HG03469 (cell line): ENCODE results near the gene PDSS2.
A peak's percentile ranks its signal among the peaks of the same experiment; 100 is the strongest.
"Not testable (repeated sequence)": the region's sequence is repeated elsewhere in the genome, so short reads cannot be mapped to it uniquely, and the experiment has no call there.

Experiments used
- ATAC-seq: cut with Tn5 transposase; IDR thresholded peaks from one replicate; pipeline ENCODE4 v1.9.1; 2021; ENCODE audit warnings: mild to moderate bottlenecking, moderate library complexity, moderate number of reproducible peaks; ENCODE audit not compliant: unreplicated experiment

The PDSS2 gene

DNA sequence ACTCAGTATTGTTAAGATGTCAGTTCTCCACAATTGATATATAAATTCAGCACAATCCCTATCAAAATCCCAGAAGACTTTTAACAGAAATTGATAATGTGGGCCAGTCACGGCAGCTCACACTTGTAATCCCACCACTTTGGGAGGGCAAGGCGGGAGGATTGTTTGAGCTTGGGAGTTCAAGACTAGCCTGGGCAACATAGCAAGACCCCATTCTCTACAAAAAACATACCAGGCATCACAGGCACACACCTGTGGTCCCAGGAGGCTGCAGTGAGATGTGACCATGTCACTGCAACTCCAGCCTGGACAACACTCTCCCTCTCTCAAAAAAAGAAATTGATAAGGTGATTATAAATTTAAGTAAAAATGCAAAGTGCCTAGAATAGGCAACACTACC lies 90.9 kb downstream of the PDSS2 start:
- no peak for ATAC-seq

GRCh38 chr6:107364173-107364572 lies 95.2 kb downstream of the PDSS2 start:
- ATAC-seq: not testable (repeated sequence)

DNA sequence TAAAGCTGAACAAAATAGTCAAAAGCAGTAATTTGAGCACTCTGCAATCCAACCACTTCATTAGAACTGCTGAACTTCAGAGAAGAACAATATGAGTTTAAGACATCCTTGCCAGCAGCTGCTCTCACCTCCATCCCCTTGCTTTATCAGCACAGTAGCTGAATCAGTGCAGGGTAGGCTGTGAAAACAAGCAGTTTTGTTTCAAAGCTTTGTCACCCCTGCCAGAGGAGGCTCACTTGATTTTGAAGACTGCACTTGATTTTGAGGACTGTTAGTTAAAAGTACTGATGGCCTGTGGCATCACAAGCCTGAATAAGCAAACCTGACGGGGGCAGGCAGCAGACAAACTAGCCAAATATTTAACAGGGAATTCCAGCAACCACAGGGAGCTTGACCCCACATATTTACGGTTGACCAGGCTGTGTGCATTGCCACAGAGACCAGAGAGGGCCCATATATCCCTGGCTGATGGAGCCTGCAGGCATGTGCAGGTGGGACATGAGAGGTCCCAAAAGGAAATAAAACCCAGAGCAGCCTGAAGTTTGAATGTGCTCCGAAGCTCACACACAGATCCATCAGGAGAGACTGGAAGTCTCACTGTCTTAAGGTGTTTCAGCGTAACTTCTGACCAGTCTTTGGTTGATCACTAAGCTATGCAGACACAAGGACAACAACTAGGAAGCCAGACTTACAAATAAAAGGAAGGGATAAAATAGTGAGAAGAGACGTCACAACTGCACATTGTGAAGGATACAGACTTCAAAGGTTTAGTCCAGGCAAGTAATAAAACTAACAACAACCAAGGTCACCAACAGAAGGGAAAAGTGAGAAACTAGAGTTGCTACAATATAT lies 97.4 kb downstream of the PDSS2 start:
- no peak for ATAC-seq

DNA sequence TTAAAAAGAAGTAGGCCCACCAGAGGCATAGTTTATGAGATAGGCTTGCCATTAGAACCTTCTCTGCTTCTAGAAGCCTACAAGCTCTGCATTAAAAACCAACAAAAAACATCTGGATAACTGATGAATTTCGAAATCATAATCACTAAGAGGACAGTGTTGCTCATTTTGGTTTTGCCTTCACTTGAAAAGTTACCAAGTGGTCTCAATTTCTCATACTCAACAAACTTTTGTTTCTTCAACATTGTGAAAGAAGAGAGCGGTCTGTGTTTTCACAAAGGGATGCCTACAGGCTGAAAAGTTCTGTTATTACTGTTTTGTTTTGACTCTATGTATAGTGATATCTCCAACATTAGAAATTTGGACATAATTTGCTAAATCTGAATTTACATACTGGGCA lies 98.9 kb downstream of the PDSS2 start:
- ATAC-seq: no peak

DNA sequence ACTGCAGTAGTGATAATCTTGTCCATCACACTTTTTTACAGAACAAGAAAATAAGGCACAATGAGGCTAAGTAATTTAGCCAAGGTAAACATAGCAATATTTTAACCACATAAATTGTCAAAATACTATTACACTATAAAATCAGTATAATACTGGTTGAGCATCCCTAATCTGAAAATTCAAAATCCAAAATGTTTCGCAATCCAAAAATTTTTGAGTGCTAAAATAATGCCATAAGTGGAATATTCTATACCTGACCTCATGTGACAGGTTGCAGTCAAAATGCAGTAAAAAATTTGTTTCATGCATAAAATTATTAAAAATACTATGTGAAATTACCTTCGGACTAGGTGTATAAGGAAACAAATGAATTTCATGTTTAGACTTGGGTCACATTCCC lies 101.5 kb downstream of the PDSS2 start:
- no peak for ATAC-seq

DNA sequence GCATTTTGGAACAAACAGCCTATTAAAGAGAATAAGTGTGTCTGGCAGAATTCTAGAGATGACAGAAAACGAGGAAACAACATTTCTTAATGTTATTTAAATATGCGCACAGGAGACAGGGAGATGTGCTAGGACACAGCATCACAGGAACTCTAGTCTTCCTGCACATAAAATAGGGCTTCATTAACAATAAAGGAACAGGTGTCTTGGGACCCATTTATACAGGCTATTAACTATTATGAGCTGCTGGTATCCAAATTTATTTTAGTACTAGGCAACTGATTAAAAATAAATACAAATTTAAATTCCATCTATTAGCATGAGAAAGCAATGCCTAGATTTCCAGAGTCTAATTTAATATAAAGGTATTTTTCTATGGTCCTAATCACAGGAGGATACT lies 102.3 kb downstream of the PDSS2 start:
- ATAC-seq: no peak

- ATAC-seq: no peak
These were observed 103.7 kb downstream of the PDSS2 start for GRCh38 chr6:107355659-107356058.

DNA sequence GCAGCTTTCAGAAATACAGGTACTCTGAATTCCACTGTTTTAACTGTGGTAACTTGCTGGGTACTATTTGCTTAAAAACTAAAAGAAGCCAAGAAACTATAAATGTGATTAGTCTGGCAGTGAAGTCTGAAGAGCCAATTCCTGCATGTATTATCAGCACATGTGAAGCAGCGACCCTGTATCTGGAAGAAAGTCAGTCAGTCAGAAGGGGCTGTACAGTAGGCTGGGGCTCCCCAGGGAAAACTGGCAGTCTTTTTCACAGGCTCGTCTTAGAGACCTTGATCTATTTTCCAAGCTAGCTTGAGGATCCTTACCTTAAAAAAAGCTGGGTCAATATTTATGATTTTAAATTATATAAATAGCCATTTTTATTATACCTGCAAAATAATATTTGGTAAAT lies 104.9 kb downstream of the PDSS2 start:
- no peak for ATAC-seq

GRCh38 chr6:107353773-107354382 lies 105.5 kb downstream of the PDSS2 start:
- no peak for ATAC-seq

DNA sequence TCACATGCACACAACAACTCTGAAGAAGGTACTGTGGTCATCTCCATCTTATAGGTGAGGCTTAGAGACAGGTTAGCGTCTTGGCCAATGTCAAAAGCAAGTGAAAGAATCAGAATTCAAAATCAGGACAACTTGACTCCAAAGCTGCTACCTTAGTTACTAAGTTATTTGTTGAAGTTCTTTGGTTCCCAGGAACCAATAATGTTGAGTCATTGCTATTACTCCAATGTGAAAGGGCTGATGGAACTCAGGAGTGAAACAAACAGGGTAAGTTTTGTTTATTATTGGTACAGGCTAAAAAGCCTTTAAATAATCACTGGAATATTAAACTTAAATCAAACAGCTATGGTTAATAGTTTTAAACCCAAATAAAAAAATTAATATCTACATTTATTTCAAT lies 111.1 kb downstream of the PDSS2 start:
- ATAC-seq: no peak

DNA sequence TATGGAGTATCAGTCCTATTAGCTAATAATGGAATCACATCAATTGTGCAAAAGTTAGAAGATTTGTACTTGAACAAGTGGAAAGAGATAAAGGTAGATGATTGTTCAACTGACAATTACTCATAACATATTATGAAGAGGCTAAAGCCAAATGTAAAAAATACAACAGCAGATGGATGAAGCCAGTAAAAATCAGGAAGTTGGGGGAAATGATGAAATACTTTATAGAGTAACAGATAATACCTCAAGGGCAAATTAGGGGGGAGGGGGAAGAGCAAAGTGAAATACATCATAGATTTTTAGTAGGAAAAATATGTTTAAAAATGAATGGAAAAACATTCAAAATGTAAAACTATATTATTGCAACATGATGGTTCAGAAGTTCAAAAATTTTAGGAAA lies 114.0 kb downstream of the PDSS2 start:
- ATAC-seq: no peak

DNA sequence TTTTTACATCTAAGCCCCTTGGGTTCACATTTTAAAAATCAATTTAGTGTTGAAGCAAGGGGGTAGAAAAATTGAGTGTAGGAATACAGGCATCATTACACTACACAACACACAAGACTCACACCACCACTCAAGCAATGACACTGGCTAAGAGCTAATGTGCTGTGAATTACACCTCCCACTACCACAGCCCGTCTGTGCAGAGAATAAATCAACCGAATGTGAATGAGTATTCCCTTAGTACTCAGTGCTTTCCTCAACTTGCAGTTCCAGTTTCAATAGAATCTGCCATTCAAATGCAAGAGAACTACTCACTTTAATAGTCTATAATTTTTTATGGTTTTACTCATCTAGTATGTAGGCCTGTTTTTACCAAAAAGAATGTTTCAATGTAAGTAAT lies 114.4 kb downstream of the PDSS2 start:
- ATAC-seq: no peak

DNA sequence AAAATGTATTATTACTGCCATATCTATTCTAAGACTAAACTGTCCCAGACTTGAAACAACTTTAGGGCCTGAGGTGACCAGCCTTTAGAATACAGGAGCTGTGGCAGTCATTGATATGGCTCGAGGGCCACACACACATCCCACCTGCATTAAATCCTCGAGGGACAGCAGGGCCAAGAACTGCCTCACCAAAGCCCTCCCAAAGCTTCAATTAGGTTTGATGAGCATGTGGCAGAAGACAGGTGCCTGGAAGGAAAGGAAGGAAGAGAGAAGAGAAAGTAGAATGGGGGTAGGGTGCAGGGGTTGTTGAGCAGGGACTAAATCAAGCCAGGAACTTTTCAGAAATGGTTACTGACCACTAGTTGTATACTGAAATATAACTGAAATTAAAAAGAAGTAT lies 115.0 kb downstream of the PDSS2 start:
- no peak for ATAC-seq

- ATAC-seq: no peak
These were observed 117.2 kb downstream of the PDSS2 start for GRCh38 chr6:107342144-107342543.

DNA sequence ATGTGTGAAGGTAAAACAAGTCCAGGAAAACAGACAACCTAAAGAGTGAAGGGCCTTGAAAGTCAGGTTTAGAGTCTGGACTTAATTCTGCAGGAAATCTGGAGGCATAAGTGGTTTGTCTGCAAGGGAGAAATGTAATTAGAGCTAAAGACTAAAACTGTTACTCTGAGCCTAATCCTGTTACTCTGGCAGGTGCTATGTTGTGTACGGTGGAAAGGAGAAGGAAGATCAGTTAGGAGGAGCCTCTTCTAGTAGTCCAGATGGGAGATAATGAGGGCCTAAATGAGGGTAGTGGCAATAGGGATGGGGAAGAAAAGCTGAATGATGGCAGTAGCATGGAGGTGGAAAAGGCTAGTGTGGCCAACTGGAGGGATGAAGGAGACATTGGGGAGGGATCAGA lies 118.5 kb downstream of the PDSS2 start:
- no peak for ATAC-seq

- no peak for ATAC-seq
These were observed 122.1 kb downstream of the PDSS2 start for GRCh38 chr6:107337191-107337741.

DNA sequence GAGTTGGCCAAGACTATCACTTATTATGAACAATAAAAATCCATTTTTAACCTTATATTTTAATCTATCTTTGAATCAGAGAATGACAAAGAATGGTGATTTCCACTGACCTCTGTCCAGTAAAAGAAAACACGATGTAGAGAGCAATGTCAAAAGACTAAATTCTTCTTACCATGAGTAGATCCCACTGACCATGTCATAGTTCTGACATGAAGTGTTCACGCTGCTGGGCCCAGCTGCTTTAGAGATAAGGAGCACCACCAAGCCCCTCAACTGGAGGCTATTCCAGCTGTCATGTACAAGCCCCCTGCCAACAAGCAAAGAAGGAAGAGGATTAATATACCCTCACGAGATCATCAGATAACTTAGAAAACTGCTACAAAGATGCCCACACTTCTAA lies 125.3 kb downstream of the PDSS2 start:
- ATAC-seq: no peak

- ATAC-seq: no peak
These were observed 125.9 kb downstream of the PDSS2 start for GRCh38 chr6:107333491-107333890.

- no peak for ATAC-seq
These were observed 127.7 kb downstream of the PDSS2 start for GRCh38 chr6:107331409-107332386.

GRCh38 chr6:107330168-107330567 lies 129.2 kb downstream of the PDSS2 start:
- peak; percentile 96 for ATAC-seq
